ENCODE data around the gene C1R.
"Not testable (repeated sequence)": the region's sequence is repeated elsewhere in the genome, so short reads cannot be mapped to it uniquely, and the experiment has no call there.

The C1R gene

GRCh38 chr12:7068240-7068993, 23.8 kb downstream of the C1R start:
- DNase-seq (ENCODE audit: low read depth): no peak

DNA sequence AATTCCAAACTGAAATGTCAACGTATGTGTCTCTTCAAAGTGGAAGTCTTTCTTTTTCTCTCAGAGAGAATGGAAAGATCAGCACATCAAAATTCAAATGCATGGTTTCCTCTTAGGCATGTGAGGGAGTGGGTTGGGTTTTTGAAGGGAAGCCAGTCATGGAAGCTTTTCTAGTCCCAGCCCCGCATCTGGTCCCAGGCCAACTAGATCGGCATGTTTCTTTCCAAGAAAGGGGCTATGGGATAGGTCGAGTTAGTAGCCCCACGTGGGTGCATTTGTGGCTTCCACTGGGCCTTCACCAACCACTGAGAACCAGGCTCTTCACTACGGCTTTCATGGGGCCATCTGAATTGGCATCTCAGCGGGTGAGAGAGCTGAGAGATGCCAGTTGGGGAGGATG, 25.1 kb downstream of the C1R start:
- no peak for DNase-seq (ENCODE audit: low read depth)

DNA sequence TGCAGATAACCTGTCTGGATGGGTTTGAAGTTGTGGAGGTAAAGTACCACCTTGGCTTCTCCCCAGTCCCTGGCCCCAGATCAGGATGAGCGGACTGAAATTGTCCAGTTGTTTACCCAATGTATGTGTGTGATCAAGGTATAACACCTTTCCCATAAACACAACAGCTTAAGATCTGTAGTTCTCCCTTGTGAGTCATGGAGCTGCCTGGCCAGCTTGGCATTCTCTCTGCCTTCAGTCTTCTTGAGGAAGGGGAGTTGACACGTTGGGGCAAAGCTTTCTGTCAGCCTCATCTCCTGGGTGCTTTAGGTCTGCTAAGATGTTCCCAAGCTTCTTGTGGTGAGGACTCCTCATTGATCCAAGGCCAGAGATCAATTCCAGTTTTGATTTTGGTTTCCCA, 25.6 kb downstream of the C1R start:
- no peak for DNase-seq (ENCODE audit: low read depth)

- DNase-seq (ENCODE audit: low read depth): no peak
Observed at GRCh38 chr12:7065073-7065623, 27.1 kb downstream of the C1R start.

DNA sequence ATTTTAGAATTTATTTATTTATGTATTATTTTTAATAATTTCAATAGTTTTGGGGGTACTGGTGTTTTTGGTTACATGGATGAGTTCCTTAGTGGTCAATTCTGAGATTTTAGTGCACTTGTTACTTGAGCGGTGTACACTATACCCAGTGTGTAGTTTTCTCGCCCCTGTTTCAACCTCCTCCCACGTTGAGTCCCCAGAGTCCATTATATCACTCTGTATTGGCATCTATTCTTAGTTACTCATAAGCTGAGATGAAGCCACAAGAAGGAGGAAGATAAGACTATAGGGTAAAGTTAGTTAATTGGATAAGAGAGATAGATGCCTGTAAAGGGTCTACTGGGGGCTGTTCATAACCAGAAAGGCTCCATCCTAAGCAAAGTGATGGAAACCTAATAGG, 27.7 kb downstream of the C1R start:
- no peak for DNase-seq (ENCODE audit: low read depth)

DNA sequence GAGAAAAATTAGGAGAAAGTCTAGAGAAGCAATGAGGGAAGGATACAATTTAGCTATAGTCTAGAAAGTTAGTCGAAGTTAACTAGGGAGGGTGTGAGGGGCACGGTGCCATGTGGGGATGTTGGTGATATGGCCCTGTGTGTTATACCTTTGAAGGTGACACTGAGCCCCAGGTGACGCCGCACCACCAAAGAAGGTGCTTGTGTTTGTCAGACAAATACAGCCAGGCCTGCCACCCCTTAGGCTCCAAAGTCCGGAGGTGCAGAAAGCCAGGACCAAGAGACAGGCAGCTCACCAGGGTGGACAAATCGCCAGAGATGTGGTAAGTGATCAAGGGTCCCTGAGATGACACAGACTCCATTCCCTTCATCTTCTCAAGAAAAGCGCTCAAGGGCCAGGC, 30.6 kb downstream of the C1R start:
- no peak for DNase-seq (ENCODE audit: low read depth)

DNA sequence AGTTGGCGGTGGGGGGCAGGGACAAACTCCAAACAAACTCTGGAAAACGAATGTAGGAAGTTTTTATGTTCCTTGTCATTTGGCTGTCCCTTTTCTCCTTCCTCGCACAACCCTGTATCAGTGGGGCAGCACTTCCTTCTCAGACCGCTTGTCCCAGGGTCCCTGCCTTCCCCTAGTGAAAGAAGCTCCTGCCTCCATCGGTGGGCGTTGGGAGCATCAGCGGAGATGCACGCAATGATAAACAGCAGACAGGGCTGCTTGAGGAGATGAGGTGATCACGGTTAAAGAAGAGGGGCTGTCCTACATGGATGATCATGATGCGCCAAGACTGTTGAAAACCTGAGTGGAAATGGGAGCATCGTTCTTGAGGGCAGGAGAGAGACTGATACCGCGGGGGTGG, 31.1 kb downstream of the C1R start:
- DNase-seq (ENCODE audit: low read depth): no peak

DNA sequence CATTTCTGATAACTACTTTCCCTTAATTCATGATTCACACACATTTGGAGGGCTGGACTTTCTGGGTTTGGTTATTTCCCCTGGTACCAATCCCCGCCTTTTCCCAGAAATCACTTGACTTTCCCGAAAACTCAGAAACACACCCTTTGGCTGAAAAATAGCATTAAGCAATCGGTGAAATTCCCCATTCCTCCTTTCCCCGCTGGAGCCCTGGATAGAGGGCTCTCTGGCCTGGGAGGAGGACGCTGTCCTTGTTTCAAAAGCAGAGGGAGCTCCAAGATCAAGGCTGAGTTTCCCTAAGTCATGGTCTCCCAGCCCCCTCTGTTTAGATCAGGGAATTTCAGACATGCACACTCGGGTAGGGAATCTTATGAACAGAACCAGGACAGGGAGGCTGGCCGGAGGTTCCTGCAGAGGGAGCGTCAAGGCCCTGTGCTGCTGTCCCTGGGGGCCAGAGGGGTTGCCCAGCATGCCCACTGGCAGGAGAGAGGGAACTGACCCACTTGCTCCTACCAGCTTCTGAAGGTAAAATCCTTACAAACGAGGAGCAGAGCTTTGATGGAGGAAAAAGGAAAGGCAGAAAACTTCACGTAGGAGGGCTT, 31.8 kb downstream of the C1R start, which contains the start of gene C1S:
Gene C1S (plus strand): TSS at position 366 of the 602 bp plus-strand sequence. CDS start 1,195 bp downstream, outside the sequence.
- DNase-seq (ENCODE audit: low read depth): no peak

- no peak for DNase-seq (ENCODE audit: low read depth)
Observed at GRCh38 chr12:7059780-7060179, 32.5 kb downstream of the C1R start.

DNA sequence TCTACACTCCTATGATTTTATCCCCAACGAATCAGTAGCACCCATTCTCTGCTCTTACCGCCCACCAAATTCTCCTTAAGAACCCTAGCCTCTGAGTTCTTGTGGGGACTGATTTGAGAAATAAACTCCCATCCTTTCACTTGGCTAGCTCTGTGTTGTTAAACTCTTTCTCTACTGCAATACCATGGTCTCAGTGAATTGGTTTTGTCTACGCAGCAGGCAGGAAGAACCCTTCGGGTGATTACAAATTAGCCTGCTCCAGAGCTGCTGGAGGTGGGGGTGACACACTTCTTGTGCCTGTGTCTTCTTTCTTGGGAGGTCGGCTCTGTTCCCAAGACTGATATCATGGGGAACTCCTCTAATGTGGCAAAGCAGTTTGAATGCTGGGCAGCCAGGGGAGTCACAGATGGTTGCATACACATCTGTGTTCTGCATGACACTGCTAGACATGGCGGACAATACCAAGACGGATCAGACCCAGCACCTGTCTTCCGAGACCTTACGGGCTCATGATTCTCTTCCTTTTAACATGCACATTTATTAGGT, 33.3 kb downstream of the C1R start:
- DNase-seq (ENCODE audit: low read depth): no peak

DNA sequence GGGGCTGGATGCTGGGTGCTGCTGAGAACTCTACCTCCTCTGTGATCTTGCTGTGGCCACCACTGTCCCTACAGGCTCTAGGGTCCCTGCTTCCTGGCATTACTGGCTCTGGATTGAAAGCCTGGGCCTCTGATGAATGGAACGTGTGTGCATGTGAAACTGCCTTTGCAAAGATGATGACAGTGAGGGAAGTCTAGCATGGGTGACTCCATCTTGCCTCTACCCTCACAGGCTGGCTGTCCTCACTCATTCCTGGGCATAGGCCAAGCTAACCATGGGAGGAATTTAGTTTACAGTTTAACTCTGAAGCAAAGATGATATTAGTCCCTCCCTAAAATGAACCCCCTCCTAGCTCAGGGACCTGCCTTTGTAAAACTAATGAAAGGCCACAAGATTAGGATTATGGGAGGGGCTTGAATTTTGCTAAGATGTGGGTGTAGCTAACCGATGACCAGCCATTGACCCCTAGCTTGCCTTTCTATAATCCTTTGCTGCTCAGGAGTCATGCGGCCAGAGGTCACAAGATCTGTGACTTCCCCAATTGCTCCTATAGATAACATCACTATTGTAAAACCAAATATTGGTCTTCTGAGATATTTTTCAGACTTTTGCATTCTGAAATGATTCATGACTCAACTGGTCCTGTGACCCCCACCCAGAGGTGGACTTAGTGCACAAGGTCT, 33.9 kb downstream of the C1R start:
- DNase-seq (ENCODE audit: low read depth): no peak

- DNase-seq (ENCODE audit: low read depth): not testable (repeated sequence)
Observed at GRCh38 chr12:7055736-7056135, 36.5 kb downstream of the C1R start.

GRCh38 chr12:7054925-7055324, 37.3 kb downstream of the C1R start:
- no peak for DNase-seq (ENCODE audit: low read depth)

- DNase-seq (ENCODE audit: low read depth): not testable (repeated sequence)
Observed at GRCh38 chr12:7049973-7050372, 42.3 kb downstream of the C1R start.

DNA sequence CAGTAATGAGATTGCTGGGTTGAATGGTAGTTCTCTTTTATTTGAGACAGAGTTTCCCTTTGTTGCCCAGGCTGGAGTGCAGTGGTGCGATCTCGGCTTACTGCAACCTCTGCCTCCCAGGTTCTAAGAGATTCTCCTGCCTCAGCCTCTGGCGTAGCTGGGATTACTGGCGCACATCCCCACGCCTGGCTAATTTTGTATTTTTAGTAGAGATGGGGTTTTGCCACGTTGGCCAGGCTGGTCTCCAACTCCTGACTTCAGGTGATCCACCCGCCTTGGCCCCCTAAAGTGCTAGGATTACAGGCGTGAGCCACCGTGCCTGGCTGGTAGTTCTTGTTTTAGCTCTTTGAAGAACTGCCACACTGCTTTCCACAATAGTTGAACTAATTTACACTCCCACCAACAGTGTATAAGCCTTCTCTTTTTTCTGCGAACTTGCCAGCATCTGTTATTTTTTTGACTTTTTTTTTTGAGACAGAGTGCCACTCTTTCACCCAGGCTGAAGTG, 42.7 kb downstream of the C1R start:
- DNase-seq (ENCODE audit: low read depth): not testable (repeated sequence)

- DNase-seq (ENCODE audit: low read depth): no peak
Observed at GRCh38 chr12:7047306-7047705, 44.9 kb downstream of the C1R start.

DNA sequence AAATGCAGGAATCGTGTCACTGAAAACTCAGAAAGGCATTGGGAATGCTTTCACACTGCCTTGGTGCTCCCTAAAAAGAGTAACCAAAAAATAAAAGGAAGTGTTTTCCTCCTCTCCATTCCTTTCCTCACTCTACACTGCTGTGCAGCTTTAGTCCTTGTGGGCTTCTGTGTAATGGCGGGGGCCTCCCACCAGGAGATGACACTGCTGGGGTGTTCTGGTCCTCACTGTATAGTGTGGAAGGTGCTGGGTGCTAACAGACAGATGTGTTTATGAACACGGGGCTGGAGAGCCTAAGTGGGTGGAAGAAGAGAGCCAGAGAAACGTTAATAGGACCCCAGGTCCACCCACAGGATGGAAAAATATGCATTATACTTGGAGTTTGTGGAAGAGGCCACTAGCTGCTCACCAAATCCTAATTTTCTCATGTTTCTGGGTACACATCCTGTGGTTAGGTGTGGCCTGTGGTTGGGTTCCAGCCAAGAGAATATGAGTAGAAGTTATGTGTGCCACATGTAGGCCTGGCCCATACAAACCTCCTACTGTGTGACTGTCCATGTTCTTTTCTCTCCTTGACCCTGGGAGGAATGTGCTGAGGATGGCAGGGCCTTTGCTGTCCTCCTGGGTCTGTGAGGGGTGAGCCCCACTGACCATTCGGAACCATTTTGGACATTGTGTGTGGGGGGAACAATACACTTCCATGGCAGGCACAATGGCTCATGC, 45.7 kb downstream of the C1R start:
- no peak for DNase-seq (ENCODE audit: low read depth)

DNA sequence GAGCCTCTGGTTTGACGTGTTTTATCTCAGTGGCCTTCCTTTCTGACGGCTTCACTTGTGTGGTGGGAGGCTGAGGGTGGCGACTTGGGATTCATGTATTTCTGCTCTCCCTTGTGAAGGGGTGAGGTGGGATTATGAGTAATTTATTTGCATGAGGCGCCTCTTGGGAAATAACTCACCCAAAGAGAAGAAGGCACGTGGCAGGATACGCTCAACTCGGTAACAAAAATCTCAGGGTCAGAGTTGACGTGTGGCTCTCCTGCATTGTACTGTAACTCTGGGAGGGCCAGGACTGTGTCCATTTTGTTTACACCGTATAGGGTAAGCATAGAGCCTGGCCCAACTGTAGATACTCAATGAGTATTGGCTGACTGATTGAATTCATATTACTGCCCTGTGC, 46.3 kb downstream of the C1R start:
- DNase-seq (ENCODE audit: low read depth): no peak

- no peak for DNase-seq (ENCODE audit: low read depth)
Observed at GRCh38 chr12:7042842-7043241, 49.4 kb downstream of the C1R start.

DNA sequence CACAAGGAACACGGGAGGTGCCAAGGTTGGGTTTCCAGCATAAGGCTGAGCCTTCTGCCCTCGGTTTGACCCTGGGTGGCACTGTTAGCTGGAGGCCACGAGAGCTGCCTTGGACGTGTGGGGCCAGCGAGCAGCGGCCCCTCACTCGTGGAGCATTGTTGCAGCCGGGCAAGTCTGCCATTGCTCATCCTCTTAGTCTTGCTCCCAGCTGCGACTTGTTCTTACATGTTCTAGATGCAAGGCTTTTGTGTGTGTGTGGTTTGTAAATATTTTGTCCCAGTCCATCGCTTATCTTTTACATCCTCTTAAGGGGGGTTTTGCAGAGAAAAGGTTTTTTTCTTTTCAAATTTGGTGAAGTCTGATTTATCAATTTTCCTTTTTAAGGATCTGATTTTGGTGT, 52.8 kb downstream of the C1R start:
- DNase-seq (ENCODE audit: low read depth): no peak

DNA sequence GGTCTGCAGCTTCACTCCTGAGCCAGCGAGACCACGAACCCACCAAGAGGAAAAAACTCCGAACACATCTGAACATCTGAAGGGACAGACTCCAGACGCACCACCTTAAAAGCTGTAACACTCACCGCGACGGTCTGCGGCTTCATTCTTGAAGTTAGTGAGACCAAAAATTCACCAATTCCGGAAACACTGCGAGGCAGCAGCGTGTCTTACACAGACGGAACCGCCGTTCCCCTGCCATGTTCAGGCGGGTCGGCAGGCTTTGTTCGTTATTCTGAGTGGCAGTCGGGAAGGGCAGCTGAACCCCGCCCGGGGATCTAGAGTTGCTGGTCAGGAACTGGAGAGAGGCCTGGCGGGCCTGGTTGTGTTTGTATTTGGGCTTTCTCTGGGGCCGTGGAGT, 53.7 kb downstream of the C1R start:
- DNase-seq (ENCODE audit: low read depth): no peak

DNA sequence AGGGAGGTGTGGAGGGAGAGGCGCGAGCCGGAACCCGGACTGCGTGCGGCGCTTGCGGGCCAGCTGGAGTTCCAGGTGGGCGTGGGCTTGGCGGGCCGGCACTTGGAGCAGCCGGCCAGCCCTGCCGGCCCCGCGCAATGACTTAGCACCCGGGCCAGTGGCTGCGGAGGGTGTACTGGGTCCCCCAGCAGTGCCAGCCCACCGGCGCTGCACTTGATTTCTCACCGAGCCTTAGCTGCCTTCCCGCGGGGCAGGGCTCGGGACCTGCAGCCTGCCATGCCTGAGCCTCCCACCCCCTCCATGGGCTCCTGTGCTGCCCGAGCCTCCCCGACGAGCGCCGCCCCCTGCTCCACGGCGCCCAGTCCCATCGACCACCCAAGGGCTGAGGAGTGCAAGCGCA, 54.8 kb downstream of the C1R start:
- not testable (repeated sequence) for DNase-seq (ENCODE audit: low read depth)
